NAMALWA (cell line): ENCODE data around the gene PPP1R18.
"Not testable (repeated sequence)": the region's sequence is repeated elsewhere in the genome, so short reads cannot be mapped to it uniquely, and the experiment has no call there.

Experiments
- DNase-seq: peaks from one replicate; pipeline ENCODE4 v3.0.0-alpha.2; 2015; ENCODE audit warnings: low spot score

The PPP1R18 gene

GRCh38 chr6:30719791-30720737, 33.6 kb upstream of the PPP1R18 start, which contains the start of gene TUBB:
TSS of gene TUBB (plus strand) at chr6:30720352. CDS start at chr6:30720507, 155 bp downstream.
- peak; percentile 96 for DNase-seq

GRCh38 chr6:30719356-30719755, 32.9 kb upstream of the PPP1R18 start:
- no peak for DNase-seq

GRCh38 chr6:30717845-30718720, 31.6 kb upstream of the PPP1R18 start:
- DNase-seq: not testable (repeated sequence)

GRCh38 chr6:30717129-30717844, 30.8 kb upstream of the PPP1R18 start, which contains the start of gene MDC1:
TSS of gene MDC1 (minus strand) at chr6:30717281. CDS start at chr6:30715175, 2,106 bp downstream.
- peak; percentile 100 for DNase-seq

- no peak for DNase-seq
These were observed 30.4 kb upstream of the PPP1R18 start for GRCh38 chr6:30716879-30717128.

- no peak for DNase-seq
These were observed 27.8 kb upstream of the PPP1R18 start for GRCh38 chr6:30714263-30714662.

- DNase-seq: no peak
These were observed 26.0 kb upstream of the PPP1R18 start for GRCh38 chr6:30712441-30712945.

GRCh38 chr6:30711758-30712380, 25.4 kb upstream of the PPP1R18 start:
- DNase-seq: no peak

GRCh38 chr6:30709101-30709868, 22.8 kb upstream of the PPP1R18 start:
- no peak for DNase-seq

GRCh38 chr6:30707281-30707850, 20.9 kb upstream of the PPP1R18 start:
- DNase-seq: no peak

- no peak for DNase-seq
These were observed 19.2 kb upstream of the PPP1R18 start for GRCh38 chr6:30705620-30706019.

- DNase-seq: no peak
These were observed 17.4 kb upstream of the PPP1R18 start for GRCh38 chr6:30703821-30704220.

- no peak for DNase-seq
These were observed 16.6 kb upstream of the PPP1R18 start for GRCh38 chr6:30703011-30703410.

GRCh38 chr6:30700340-30700739, 13.9 kb upstream of the PPP1R18 start:
- DNase-seq: no peak

- no peak for DNase-seq
These were observed 10.0 kb upstream of the PPP1R18 start for GRCh38 chr6:30696432-30696831.

GRCh38 chr6:30691208-30691847, 4.9 kb upstream of the PPP1R18 start:
- DNase-seq: peak; percentile 31

- DNase-seq: peak; percentile 79
These were observed 4.2 kb upstream of the PPP1R18 start, which contains the start of gene NRM for GRCh38 chr6:30690403-30691207. TSS of gene NRM (minus strand) at chr6:30690984. CDS start at chr6:30690974, 10 bp downstream.

- no peak for DNase-seq
These were observed 3.5 kb upstream of the PPP1R18 start for GRCh38 chr6:30689985-30690384.
